Neural progenitor cell (in vitro differentiated cells): ENCODE measurements around the gene PRICKLE2.

Experiments used
- EZH2 ChIP-seq: fragments of 200-600 bp; sonication (generic); IDR thresholded peaks from 2 replicates; pipeline ENCODE4 v1.6.1; 2017; ENCODE audit warnings: antibody characterized with exemption, mild to moderate bottlenecking, moderate library complexity
- EZH2phosphoT487 ChIP-seq: fragments of 200-600 bp; sonication (generic); IDR thresholded peaks from 2 replicates; pipeline ENCODE4 v1.6.1; 2017; ENCODE audit warnings: antibody characterized with exemption
- TF ChIP-seq, protein P1 (sequence below): fragments of 200-600 bp; sonication (generic); IDR thresholded peaks from 2 replicates; pipeline ENCODE4 v1.5.1; 2017; ENCODE audit warnings: antibody characterized with exemption, mild to moderate bottlenecking

DNA sequence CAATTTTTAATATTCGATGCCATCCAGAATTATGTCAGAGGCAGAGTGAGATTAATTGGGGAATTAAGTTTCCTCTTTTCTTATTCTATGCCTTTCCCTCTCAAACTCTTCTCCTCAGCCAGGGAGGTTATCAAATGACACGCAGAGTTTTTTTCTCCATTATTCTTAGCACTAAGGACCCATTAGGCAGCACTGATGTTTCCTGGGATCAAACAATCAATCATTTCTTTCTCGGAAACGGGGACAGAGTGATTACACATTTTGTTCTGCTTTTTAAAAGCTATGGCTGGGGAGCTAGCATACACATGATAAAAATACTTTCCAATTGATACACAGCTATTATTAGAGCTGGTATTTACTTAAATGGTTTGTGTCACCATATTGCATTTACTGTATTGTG, 166.7 kb downstream of the PRICKLE2 start:
- TF ChIP-seq, protein P1, sequence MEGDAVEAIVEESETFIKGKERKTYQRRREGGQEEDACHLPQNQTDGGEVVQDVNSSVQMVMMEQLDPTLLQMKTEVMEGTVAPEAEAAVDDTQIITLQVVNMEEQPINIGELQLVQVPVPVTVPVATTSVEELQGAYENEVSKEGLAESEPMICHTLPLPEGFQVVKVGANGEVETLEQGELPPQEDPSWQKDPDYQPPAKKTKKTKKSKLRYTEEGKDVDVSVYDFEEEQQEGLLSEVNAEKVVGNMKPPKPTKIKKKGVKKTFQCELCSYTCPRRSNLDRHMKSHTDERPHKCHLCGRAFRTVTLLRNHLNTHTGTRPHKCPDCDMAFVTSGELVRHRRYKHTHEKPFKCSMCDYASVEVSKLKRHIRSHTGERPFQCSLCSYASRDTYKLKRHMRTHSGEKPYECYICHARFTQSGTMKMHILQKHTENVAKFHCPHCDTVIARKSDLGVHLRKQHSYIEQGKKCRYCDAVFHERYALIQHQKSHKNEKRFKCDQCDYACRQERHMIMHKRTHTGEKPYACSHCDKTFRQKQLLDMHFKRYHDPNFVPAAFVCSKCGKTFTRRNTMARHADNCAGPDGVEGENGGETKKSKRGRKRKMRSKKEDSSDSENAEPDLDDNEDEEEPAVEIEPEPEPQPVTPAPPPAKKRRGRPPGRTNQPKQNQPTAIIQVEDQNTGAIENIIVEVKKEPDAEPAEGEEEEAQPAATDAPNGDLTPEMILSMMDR: no peak
- TF ChIP-seq EZH2 (no peak), EZH2phosphoT487 (no peak)
